ENCODE data around the gene SLC10A6.

- TF ChIP-seq CTCF (IDR thresholded peaks at IDR 0.05; ENCODE audit: low read length): no peak
- TF ChIP-seq EZH2phosphoT487 (IDR thresholded peaks at IDR 0.05; ENCODE audit: low read length): no peak
- no peak for TF ChIP-seq EZH2 (optimal IDR thresholded peaks at IDR 0.05; ENCODE audit: low read depth, low read length)
These were observed 38.3 kb downstream of the SLC10A6 start for GRCh38 chr4:86810847-86811246.
